ENCODE data around the gene ZNF334.

Gene ZNF334

DNA sequence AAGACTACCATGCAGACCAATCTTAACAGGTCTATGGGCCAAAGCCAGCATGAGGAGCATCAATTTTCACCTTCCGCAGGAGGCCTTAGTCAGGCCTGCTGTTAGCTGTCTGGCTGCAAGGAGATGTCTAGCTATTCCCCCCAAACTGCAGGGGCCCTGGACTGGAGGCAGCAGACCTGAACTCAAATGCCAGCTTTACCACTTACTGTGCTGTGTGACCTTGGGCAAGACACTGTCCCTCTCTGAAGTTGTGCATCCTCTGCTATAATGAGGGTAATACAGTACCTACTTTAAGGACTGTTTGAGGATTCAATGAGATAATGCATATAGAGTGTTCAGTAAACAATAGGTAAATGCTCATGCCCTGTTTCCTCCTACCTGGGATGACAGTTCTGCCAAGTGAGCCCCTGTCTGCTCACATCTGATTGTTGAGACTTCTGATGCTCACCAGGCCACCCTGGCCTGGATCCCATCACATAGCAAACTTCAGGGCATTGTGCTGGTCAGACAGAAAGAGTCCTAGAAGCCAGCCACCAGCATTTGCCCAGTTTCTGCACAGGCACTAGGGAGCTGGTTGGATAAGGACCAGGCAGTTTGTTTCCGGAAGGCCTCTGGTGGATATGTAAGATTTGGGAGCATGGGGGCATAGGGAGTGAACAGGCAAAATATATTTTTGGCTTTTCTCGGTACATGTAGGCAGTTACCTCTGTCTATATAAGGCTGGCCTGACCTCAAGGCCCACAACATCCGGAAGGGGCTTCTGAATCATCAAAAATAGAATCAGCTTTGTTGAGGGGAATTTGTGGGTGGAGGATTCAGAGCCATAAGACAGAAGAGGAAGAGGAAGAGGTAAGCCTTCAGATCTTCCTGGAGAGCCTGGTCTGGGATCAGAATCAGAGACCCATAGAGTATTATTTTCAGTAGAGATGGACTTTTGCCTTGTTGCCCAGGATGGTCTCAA, 39.4 kb upstream of the ZNF334 start:
- TF ChIP-seq, protein P1, sequence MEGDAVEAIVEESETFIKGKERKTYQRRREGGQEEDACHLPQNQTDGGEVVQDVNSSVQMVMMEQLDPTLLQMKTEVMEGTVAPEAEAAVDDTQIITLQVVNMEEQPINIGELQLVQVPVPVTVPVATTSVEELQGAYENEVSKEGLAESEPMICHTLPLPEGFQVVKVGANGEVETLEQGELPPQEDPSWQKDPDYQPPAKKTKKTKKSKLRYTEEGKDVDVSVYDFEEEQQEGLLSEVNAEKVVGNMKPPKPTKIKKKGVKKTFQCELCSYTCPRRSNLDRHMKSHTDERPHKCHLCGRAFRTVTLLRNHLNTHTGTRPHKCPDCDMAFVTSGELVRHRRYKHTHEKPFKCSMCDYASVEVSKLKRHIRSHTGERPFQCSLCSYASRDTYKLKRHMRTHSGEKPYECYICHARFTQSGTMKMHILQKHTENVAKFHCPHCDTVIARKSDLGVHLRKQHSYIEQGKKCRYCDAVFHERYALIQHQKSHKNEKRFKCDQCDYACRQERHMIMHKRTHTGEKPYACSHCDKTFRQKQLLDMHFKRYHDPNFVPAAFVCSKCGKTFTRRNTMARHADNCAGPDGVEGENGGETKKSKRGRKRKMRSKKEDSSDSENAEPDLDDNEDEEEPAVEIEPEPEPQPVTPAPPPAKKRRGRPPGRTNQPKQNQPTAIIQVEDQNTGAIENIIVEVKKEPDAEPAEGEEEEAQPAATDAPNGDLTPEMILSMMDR (IDR thresholded peaks at IDR 0.05), result no peak
- H3K27me3 Mint-ChIP-seq (ENCODE audit: low read depth, poor library complexity), result peaks cover 4% of the 10 kb centered on the region
- no peak for DNase-seq
- no peaks in the 10 kb centered on the region for H3K36me3 Mint-ChIP-seq (ENCODE audit: low read depth)
- peaks cover 14% of the 10 kb centered on the region for H3K4me1 Mint-ChIP-seq
- H3K4me3 Mint-ChIP-seq, result no peak overlapping the region
- H3K9me3 Mint-ChIP-seq, result no peaks in the 10 kb centered on the region
- H3K27ac Mint-ChIP-seq, result no peak overlapping the region

- H3K27me3 Mint-ChIP-seq (ENCODE audit: low read depth, poor library complexity), result peaks cover 4% of the 10 kb centered on the region
- no peak overlapping the region for H3K27ac Mint-ChIP-seq
- no peaks in the 10 kb centered on the region for H3K9me3 Mint-ChIP-seq
- no peaks in the 10 kb centered on the region for H3K36me3 Mint-ChIP-seq (ENCODE audit: low read depth)
- peaks cover 9% of the 10 kb centered on the region for H3K4me1 Mint-ChIP-seq
- H3K4me3 Mint-ChIP-seq, result no peak overlapping the region
- TF ChIP-seq, protein P1 (IDR thresholded peaks at IDR 0.05), result no peak
- DNase-seq, result no peak
These were observed 38.4 kb upstream of the ZNF334 start for GRCh38 chr20:46551522-46552381.

- Mint-ChIP-seq H3K27ac (no peak within 1 kb of the TSS), H3K36me3 (ENCODE audit: low read depth) (no peaks in the 10 kb centered on the region), H3K27me3 (ENCODE audit: low read depth, poor library complexity) (peaks cover under 1% of the 10 kb centered on the region), H3K4me3 (no peak within 1 kb of the TSS), H3K9me3 (no peaks in the 10 kb centered on the region), H3K4me1 (peaks cover 9% of the 10 kb centered on the region)
- TF ChIP-seq, protein P1 (IDR thresholded peaks at IDR 0.05), result no peak
- no peak for DNase-seq
These were observed 37.1 kb upstream of the ZNF334 start, which contains the start of gene OCSTAMP for GRCh38 chr20:46550461-46550860. Gene OCSTAMP, minus strand, starts transcription at chr20:46550654. Its CDS starts 94 bp downstream, at chr20:46550560.

- Mint-ChIP-seq H3K9me3 (no peaks in the 10 kb centered on the region), H3K36me3 (ENCODE audit: low read depth) (no peaks in the 10 kb centered on the region), H3K4me1 (peaks cover 9% of the 10 kb centered on the region), H3K27me3 (ENCODE audit: low read depth, poor library complexity) (no peaks in the 10 kb centered on the region), H3K27ac (no peak overlapping the region), H3K4me3 (no peak overlapping the region)
- TF ChIP-seq, protein P1 (IDR thresholded peaks at IDR 0.05), result no peak
- no peak for DNase-seq
These were observed 36.0 kb upstream of the ZNF334 start for GRCh38 chr20:46549188-46549972.

DNA sequence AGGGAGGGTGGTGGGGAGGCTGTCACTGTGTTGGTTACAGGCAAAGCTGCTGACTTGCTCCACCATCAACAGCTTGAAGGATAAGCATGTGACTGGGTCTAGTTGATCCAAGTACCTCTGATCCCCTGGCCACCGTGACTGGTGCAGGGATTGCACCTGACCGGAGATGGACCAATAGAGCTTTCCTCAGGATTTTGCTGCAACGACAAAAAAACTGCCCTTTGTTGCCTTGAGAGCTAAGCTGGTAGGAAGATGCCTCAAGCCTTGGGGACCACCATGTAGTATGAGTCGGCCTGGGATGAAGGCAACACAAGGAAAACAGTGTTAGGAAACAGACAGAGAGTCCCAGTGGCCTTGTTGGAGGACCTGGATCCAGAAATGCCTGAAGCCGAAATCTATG, 35.3 kb upstream of the ZNF334 start:
- Mint-ChIP-seq H3K4me3 (no peak overlapping the region), H3K36me3 (ENCODE audit: low read depth) (no peaks in the 10 kb centered on the region), H3K9me3 (no peaks in the 10 kb centered on the region), H3K27me3 (ENCODE audit: low read depth, poor library complexity) (no peaks in the 10 kb centered on the region), H3K27ac (no peak overlapping the region), H3K4me1 (peaks cover 9% of the 10 kb centered on the region)
- no peak for DNase-seq
- TF ChIP-seq, protein P1 (IDR thresholded peaks at IDR 0.05), result no peak

All from nephron progenitor cell (in vitro differentiated cells).